Stimulated activated CD4-positive, alpha-beta T cell treated with anti-CD3 and anti-CD28 coated beads, Interleukin-4, amount 100 ng/mL, for 24 hours (primary cell): ENCODE results near the gene MMP21.

ENCODE experiments used
- DNase-seq: peaks from one replicate; pipeline ENCODE4 v3.0.0-alpha.2; 2020

The MMP21 gene

GRCh38 chr10:125761961-125762360 is 13.7 kb downstream of the MMP21 start:
- DNase-seq = no peak

GRCh38 chr10:125757742-125758141 is 17.9 kb downstream of the MMP21 start:
- DNase-seq = no peak

- DNase-seq = no peak
These were observed 18.7 kb downstream of the MMP21 start for GRCh38 chr10:125756853-125757487.

- DNase-seq = no peak
These were observed 19.4 kb downstream of the MMP21 start for GRCh38 chr10:125756196-125756595.

GRCh38 chr10:125747417-125747816 is 28.2 kb downstream of the MMP21 start:
- DNase-seq = no peak

GRCh38 chr10:125744909-125745308 is 30.7 kb downstream of the MMP21 start:
- DNase-seq = no peak

GRCh38 chr10:125742465-125742864 is 33.2 kb downstream of the MMP21 start:
- DNase-seq = no peak

GRCh38 chr10:125739994-125740679 is 35.5 kb downstream of the MMP21 start:
- DNase-seq = no peak

- DNase-seq = no peak
These were observed 37.4 kb downstream of the MMP21 start for GRCh38 chr10:125738206-125738605.

- no peak for DNase-seq
These were observed 40.8 kb downstream of the MMP21 start for GRCh38 chr10:125734823-125735222.

- DNase-seq = no peak
These were observed 41.5 kb downstream of the MMP21 start for GRCh38 chr10:125734148-125734547.

- DNase-seq = no peak
These were observed 48.2 kb downstream of the MMP21 start for GRCh38 chr10:125727436-125727835.

GRCh38 chr10:125726914-125727313 is 48.7 kb downstream of the MMP21 start:
- DNase-seq = no peak

- no peak for DNase-seq
These were observed 52.8 kb downstream of the MMP21 start for GRCh38 chr10:125722811-125723210.

- no peak for DNase-seq
These were observed 54.6 kb downstream of the MMP21 start for GRCh38 chr10:125721035-125721434.

GRCh38 chr10:125720002-125720382 is 55.6 kb downstream of the MMP21 start:
- no peak for DNase-seq

- DNase-seq = peak; percentile 99
These were observed 56.2 kb downstream of the MMP21 start, which contains the start of gene EDRF1 for GRCh38 chr10:125719173-125720001. EDRF1 (plus strand) TSS chr10:125719709; CDS start chr10:125719808, 99 bp downstream.
